Endothelial cell of umbilical vein (primary cell): ENCODE results near the gene PDLIM4. TPM values are rescaled to one million over a fixed set of nuclear protein-coding genes. Genes with fewer than 3 reads are reported as not detected.

ENCODE experiments used
- BruUV-seq: library from RNA; stranded (reverse); fragments of 400-500 nt; replicated peaks from 2 replicates; lab custom pipeline; 2021; lab: Mats Ljungman, UMichigan
- CTCF ChIA-PET: fragments of 300-600, 350-600 bp; sonication (Branson Sonifier 250); formaldehyde crosslinking; loops from one replicate; lab custom pipeline; 2021; ENCODE audit warnings: antibody characterized with exemption, inconsistent platforms; lab: Charles Lee
- POLR2A ChIA-PET: fragments of 300-600, 350-600 bp; sonication (Branson Sonifier 250); formaldehyde crosslinking; loops from one replicate; lab custom pipeline; 2021; ENCODE audit warnings: antibody characterized with exemption, inconsistent platforms; lab: Charles Lee
- DNase-seq: peaks from one replicate; pipeline ENCODE4 v3.0.0-alpha.2; 2011; ENCODE audit warnings: low read depth, low spot score
- FAIRE-seq: peaks from 2 replicates; lab custom pipeline; 2011; peaks lifted over from hg19 to GRCh38; lab: Jason Lieb, UNC
- H2AFZ ChIP-seq: 2 replicates; pipeline ENCODE4 v1.6.0; 2012; ENCODE audit warnings: low read depth, low read length, control low read depth, inconsistent platforms
- H3K27ac ChIP-seq: 2 replicates; pipeline ENCODE4 v1.5.1; 2011; ENCODE audit warnings: low read depth, mild to moderate bottlenecking, control low read depth, low read length, moderate library complexity; ENCODE audit not compliant: insufficient read depth
- H3K27me3 ChIP-seq, 2 experiments: 2 replicates each; pipeline versions ENCODE4 v1.6.0 to v1.6.1; 2011; ENCODE audit warnings: low read length in 2 of 2, mixed read lengths in 1 of 2; ENCODE audit not compliant: control insufficient read depth in 2 of 2, insufficient read depth in 2 of 2
- H3K36me3 ChIP-seq, 2 experiments: 2 replicates in 1 of 2; 3 replicates in 1 of 2; pipeline ENCODE4 v1.5.1; 2011; ENCODE audit warnings: low read length in 2 of 2, mild to moderate bottlenecking in 1 of 2, moderate library complexity in 1 of 2; ENCODE audit not compliant: control insufficient read depth in 2 of 2, insufficient read depth in 2 of 2; ENCODE audit errors: extremely low read depth in 1 of 2
- H3K4me1 ChIP-seq: 3 replicates; pipeline ENCODE4 v1.5.1; 2011; ENCODE audit warnings: mild to moderate bottlenecking, low read length; ENCODE audit not compliant: control insufficient read depth, insufficient read depth; ENCODE audit errors: extremely low read depth
- H3K4me2 ChIP-seq: 2 replicates; pipeline ENCODE4 v1.6.1; 2011; ENCODE audit warnings: low read length, control low read depth, mixed read lengths; ENCODE audit not compliant: insufficient read depth
- H3K4me3 ChIP-seq, 3 experiments: fragments of 200-600 bp in 1 of 3; sonication (generic), shearing (Covaris generic) in 1 of 3; replicated peaks in 1 of 3; 2 replicates each; pipeline ENCODE4 v1.5.1; 2011 to 2016; ENCODE audit warnings: control low read depth in 3 of 3, low read length in 3 of 3, mild to moderate bottlenecking in 2 of 3, inconsistent platforms in 1 of 3, low read depth in 1 of 3, moderate library complexity in 1 of 3; ENCODE audit not compliant: insufficient read depth in 1 of 3
- H3K79me2 ChIP-seq: 2 replicates; pipeline ENCODE4 v1.6.0; 2012; ENCODE audit warnings: low read length, inconsistent platforms; ENCODE audit not compliant: control insufficient read depth, insufficient read depth
- H3K9ac ChIP-seq: replicated peaks from 2 replicates; pipeline ENCODE3; 2011; ENCODE audit warnings: low read length, control low read depth; ENCODE audit not compliant: insufficient read depth; ENCODE audit errors: extremely low read depth
- H3K9me1 ChIP-seq: replicated peaks from 3 replicates; pipeline ENCODE4 v1.6.0; 2011; ENCODE audit warnings: mild to moderate bottlenecking, low read length; ENCODE audit not compliant: control insufficient read depth, insufficient read depth; ENCODE audit errors: extremely low read depth
- H3K9me3 ChIP-seq: replicated peaks from 2 replicates; pipeline ENCODE4 v1.5.1; 2012; ENCODE audit warnings: low read length, inconsistent platforms; ENCODE audit not compliant: control insufficient read depth, insufficient read depth
- H4K20me1 ChIP-seq: replicated peaks from 2 replicates; pipeline ENCODE3; 2011; ENCODE audit warnings: mild to moderate bottlenecking, low read length; ENCODE audit not compliant: control insufficient read depth, insufficient read depth; ENCODE audit errors: extremely low read depth
- EZH2 ChIP-seq: IDR thresholded peaks from 2 replicates; pipeline ENCODE4 v1.6.1; 2012; ENCODE audit warnings: borderline replicate concordance, low read depth, mild to moderate bottlenecking, moderate library complexity, low read length, inconsistent platforms; ENCODE audit not compliant: severe bottlenecking
- FOS ChIP-seq: IDR thresholded peaks from 2 replicates; pipeline ENCODE4 v1.6.1; 2011; ENCODE audit warnings: mild to moderate bottlenecking, low read length, moderate library complexity, borderline replicate concordance; ENCODE audit not compliant: insufficient read depth
- GATA2 ChIP-seq: IDR thresholded peaks from 2 replicates; pipeline ENCODE4 v1.7.0; 2011; ENCODE audit warnings: low read depth, mild to moderate bottlenecking, moderate library complexity, mixed read lengths, low read length; ENCODE audit not compliant: insufficient read length, insufficient read depth
- MYC ChIP-seq: IDR thresholded peaks from one replicate; pipeline ENCODE4 v1.6.1; 2011; ENCODE audit warnings: mild to moderate bottlenecking, low read depth, low read length
- POLR2A ChIP-seq: IDR thresholded peaks from 2 replicates; pipeline ENCODE4 v1.6.1; 2012; ENCODE audit warnings: low read depth, mild to moderate bottlenecking, control low read depth, low read length
- POLR2AphosphoS5 ChIP-seq: IDR thresholded peaks from 2 replicates; pipeline ENCODE4 v1.6.1; 2012; ENCODE audit warnings: low read depth, mild to moderate bottlenecking, control low read depth, low read length, moderate library complexity; ENCODE audit not compliant: insufficient read depth
- dilution Hi-C: fragments of 300-500 bp; cut with MboI; formaldehyde crosslinking; loops from one replicate; pipeline ENCODE4 v1.15.0; 2019; ENCODE audit warnings: low sequenced_read_pairs; ENCODE audit not compliant: extremely low pct_ligation_motif_present
- intact Hi-C: fragments of 100-400 bp; cut with micrococcal nuclease; formaldehyde crosslinking; loops from one replicate; pipeline ENCODE4 v1.10.0; 2022
- polyA plus RNA-seq, 4 experiments: library from polyadenylated mRNA; depleted of rRNA in 3 of 4; stranded (reverse) in 3 of 4; unstranded in 1 of 4; fragments of >200 nt; gene quantifications; 2 replicates each; pipeline versions ENCODE4 v1.2.1 to v1.2.3, GENCODE V29; 2011 to 2012; ENCODE audit warnings: missing spikeins in 1 of 4
- total RNA-seq: library from RNA; stranded (reverse); gene quantifications from 2 replicates; pipeline ENCODE4 v1.2.3, GENCODE V29; 2021
- TF ChIP-seq, protein P1 (sequence below), 2 donors: IDR thresholded peaks; 1 replicate in 1 of 2; 2 replicates in 1 of 2; pipeline ENCODE4 v1.5.1; 2011; ENCODE audit warnings: low read length in 2 of 2, mild to moderate bottlenecking in 2 of 2, moderate library complexity in 2 of 2, control low read depth in 1 of 2, inconsistent platforms in 1 of 2, low read depth in 1 of 2; ENCODE audit not compliant: insufficient read depth in 1 of 2; ENCODE audit errors: extremely low read depth in 1 of 2
- TF ChIP-seq, protein P2 (sequence below): IDR thresholded peaks from 2 replicates; pipeline ENCODE4 v1.6.1; 2011; ENCODE audit not compliant: insufficient read depth, insufficient read length

PDLIM4 gene
- total and polyA plus RNA-seq, 2 donors (not counting 3 experiments of a cell fraction or from before 2014, with no cell fraction given) = 65.7 to 112 TPM

DNA sequence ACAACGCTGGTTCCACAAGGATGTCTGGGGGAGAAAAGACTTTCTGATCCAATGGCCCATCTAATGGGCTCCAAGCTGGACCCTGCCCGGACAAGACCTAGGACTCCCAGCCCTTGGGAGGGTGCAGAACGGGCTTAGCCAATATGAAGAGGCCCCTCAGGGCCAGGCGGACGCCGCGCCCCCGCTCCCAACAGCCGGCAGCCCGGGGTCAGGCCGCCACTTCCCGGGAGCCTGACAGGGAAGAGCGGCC lies 30.3 kb upstream of the PDLIM4 start:
- Histone ChIP-seq H3K27ac (no peak overlapping the region), H3K9me1 (no peaks in the 10 kb centered on the region), H3K79me2 (no peaks in the 10 kb centered on the region), H3K9me3 (no peaks in the 10 kb centered on the region), H3K4me1 (no peaks in the 10 kb centered on the region), H3K27me3 (no peaks in the 10 kb centered on the region), H3K9ac (peak overlapping the region; percentile 73), H3K4me3 (peak overlapping the region; percentile 44 to 61 (median 46)), H3K36me3 (no peaks in the 10 kb centered on the region), H4K20me1 (no peaks in the 10 kb centered on the region), H2AFZ (peak overlapping the region; percentile 80), H3K4me2 (peak overlapping the region; percentile 44)
- CTCF ChIA-PET = interaction anchor here (0.8 to 3.8 kb wide), 8 partner anchors 11 to 162 kb away, joined by 3 to 39 read pairs (median 5); partner anchors contain the start of gene SLC22A5
- DNase-seq = peak; percentile 23
- intact Hi-C loops (loop anchor here (1.0 to 2.0 kb wide), 5 partner anchors 12 to 162 kb away; no protein-coding TSS in a partner anchor), dilution Hi-C loops (no loop called here)
- FAIRE-seq = no peak
- POLR2A ChIA-PET = interaction anchor here (1.0 kb wide), 1 partner anchor 11 kb away, joined by 3 read pairs; no protein-coding TSS in a partner anchor
- TF ChIP-seq, protein P1, sequence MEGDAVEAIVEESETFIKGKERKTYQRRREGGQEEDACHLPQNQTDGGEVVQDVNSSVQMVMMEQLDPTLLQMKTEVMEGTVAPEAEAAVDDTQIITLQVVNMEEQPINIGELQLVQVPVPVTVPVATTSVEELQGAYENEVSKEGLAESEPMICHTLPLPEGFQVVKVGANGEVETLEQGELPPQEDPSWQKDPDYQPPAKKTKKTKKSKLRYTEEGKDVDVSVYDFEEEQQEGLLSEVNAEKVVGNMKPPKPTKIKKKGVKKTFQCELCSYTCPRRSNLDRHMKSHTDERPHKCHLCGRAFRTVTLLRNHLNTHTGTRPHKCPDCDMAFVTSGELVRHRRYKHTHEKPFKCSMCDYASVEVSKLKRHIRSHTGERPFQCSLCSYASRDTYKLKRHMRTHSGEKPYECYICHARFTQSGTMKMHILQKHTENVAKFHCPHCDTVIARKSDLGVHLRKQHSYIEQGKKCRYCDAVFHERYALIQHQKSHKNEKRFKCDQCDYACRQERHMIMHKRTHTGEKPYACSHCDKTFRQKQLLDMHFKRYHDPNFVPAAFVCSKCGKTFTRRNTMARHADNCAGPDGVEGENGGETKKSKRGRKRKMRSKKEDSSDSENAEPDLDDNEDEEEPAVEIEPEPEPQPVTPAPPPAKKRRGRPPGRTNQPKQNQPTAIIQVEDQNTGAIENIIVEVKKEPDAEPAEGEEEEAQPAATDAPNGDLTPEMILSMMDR (IDR thresholded peaks at IDR 0.05; ENCODE audit: extremely low read depth in 1 of 2, insufficient read depth in 1 of 2, low read depth in 1 of 2, low read length in 2 of 2) = peak in 1 of 2 donors; percentile 14
- no peak for TF ChIP-seq FOS
- no TSS peak for BruUV-seq

DNA sequence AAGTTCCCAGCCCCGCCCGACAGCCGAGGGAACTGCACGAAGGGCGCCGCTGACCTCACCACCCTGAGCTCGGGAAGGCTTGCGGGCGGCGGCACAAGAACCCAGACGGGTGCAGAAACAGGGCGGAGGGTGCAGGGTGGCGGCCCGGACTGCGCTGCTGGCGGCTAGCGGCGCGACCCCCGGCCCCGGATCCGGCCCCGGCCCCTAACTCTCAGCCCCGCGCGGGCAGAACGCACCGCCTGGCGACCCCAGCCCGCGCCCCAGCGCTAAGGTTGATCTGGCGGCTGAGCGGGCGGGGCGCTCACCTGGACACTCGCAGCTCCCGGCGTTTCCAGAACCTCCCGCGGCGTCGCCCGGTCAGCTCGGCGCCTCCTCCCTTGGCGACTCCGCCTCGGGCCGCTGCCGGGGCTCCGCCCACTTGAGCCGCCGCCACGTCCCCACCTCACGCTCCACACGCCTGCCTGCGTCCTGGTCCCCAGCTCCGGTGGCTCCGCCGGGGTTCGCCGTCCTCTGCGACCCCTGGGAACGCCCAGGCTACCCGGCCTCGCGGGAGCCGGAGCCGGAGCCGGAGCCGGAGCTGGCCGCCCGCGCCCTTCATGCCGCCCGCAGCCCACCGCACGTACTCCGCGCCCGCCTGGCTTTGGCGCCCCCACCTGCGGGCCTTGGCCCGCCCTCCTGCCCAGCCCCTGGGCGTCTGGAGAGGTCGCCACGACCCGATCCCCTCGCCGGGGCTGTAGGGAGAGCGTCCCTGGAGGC lies 29.8 kb upstream of the PDLIM4 start, which contains the start of gene P4HA2:
P4HA2 (minus strand) TSS at position 369 of the 756 bp plus-strand sequence. CDS start 9,227 bp downstream, outside the sequence.
- Histone ChIP-seq H3K4me1 (no peaks in the 10 kb centered on the region), H3K27ac (peak within 1 kb of the TSS; percentile 28), H3K9me1 (no peaks in the 10 kb centered on the region), H3K4me2 (peak within 1 kb of the TSS; percentile 44), H3K9me3 (no peaks in the 10 kb centered on the region), H3K9ac (peak within 1 kb of the TSS; percentile 73), H4K20me1 (no peaks in the 10 kb centered on the region), H2AFZ (peak within 1 kb of the TSS; percentile 80), H3K36me3 (no peaks in the 10 kb centered on the region), H3K27me3 (peaks cover 0 to 1% of the 10 kb centered on the region in 2 experiments), H3K79me2 (no peaks in the 10 kb centered on the region), H3K4me3 (peak within 1 kb of the TSS; percentile 44 to 61 (median 46))
- TSS peak; percentile 60 for BruUV-seq
- FAIRE-seq = peak; percentile 12
- intact Hi-C loops (loop anchor here (1.0 to 2.0 kb wide), 5 partner anchors 12 to 163 kb away; no protein-coding TSS in a partner anchor), dilution Hi-C loops (no loop called here)
- CTCF ChIA-PET = interaction anchor here (0.6 to 3.8 kb wide), 9 partner anchors 10 to 163 kb away, joined by 3 to 39 read pairs (median 5); partner anchors contain the start of gene SLC22A5
- POLR2A ChIA-PET = interaction anchor here (1.0 kb wide), 1 partner anchor 12 kb away, joined by 3 read pairs; no protein-coding TSS in a partner anchor
- DNase-seq = peak; percentile 71
- peak; percentile 56 for TF ChIP-seq POLR2A
- TF ChIP-seq POLR2AphosphoS5 = peak; percentile 71
- no peak for TF ChIP-seq GATA2
- no peak for TF ChIP-seq EZH2
- TF ChIP-seq, protein P1 (IDR thresholded peaks at IDR 0.05; ENCODE audit: extremely low read depth in 1 of 2, insufficient read depth in 1 of 2, low read depth in 1 of 2, low read length in 2 of 2) = no peak
- no peak for TF ChIP-seq FOS
- TF ChIP-seq, protein P2, sequence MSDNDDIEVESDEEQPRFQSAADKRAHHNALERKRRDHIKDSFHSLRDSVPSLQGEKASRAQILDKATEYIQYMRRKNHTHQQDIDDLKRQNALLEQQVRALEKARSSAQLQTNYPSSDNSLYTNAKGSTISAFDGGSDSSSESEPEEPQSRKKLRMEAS = no peak
- no peak for TF ChIP-seq MYC
